ENCODE results near the gene MTUS2. TPM values are rescaled to one million over a fixed set of nuclear protein-coding genes. Genes with fewer than 3 reads are reported as not detected.

MTUS2 gene
- total RNA-seq, 2 donors from 2014 or later: 4.0 to 5.4 TPM

GRCh38 chr13:29532821-29533220 lies 712.7 kb downstream of the MTUS2 start:
- H3K9me3 ChIP-seq: no peaks in the 10 kb centered on the region
- no peak overlapping the region for H3K27ac ChIP-seq
- TF ChIP-seq POLR2A (IDR thresholded peaks at IDR 0.05): no peak
- TF ChIP-seq, protein P1, sequence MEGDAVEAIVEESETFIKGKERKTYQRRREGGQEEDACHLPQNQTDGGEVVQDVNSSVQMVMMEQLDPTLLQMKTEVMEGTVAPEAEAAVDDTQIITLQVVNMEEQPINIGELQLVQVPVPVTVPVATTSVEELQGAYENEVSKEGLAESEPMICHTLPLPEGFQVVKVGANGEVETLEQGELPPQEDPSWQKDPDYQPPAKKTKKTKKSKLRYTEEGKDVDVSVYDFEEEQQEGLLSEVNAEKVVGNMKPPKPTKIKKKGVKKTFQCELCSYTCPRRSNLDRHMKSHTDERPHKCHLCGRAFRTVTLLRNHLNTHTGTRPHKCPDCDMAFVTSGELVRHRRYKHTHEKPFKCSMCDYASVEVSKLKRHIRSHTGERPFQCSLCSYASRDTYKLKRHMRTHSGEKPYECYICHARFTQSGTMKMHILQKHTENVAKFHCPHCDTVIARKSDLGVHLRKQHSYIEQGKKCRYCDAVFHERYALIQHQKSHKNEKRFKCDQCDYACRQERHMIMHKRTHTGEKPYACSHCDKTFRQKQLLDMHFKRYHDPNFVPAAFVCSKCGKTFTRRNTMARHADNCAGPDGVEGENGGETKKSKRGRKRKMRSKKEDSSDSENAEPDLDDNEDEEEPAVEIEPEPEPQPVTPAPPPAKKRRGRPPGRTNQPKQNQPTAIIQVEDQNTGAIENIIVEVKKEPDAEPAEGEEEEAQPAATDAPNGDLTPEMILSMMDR (IDR thresholded peaks at IDR 0.05): no peak
- H3K36me3 ChIP-seq (replicated peaks in 1 of 2; ENCODE audit: insufficient read depth in 1 of 2, low read depth in 2 of 2): peaks cover 0 to 8% of the 10 kb centered on the region in 2 donors
- no peak for ATAC-seq
- no peaks in the 10 kb centered on the region for H3K27me3 ChIP-seq
- H3K4me3 ChIP-seq: no peak overlapping the region
- H3K4me1 ChIP-seq: no peaks in the 10 kb centered on the region
- intact Hi-C loops (cut with DNase I): no loop called here
- 80 to 86% methylated on average over 17 of the region's 17 CpGs for WGBS, 2 donors
- no peak for DNase-seq

GRCh38 chr13:29534083-29534482 lies 713.9 kb downstream of the MTUS2 start:
- H3K36me3 ChIP-seq (replicated peaks in 1 of 2; ENCODE audit: insufficient read depth in 1 of 2, low read depth in 2 of 2): peaks cover 0 to 6% of the 10 kb centered on the region in 2 donors
- DNase-seq: no peak
- 89 to 96% methylated on average over 4 of the region's 4 CpGs for WGBS, 2 donors
- H3K27me3 ChIP-seq: no peaks in the 10 kb centered on the region
- no peak for ATAC-seq
- no peaks in the 10 kb centered on the region for H3K4me1 ChIP-seq
- no peaks in the 10 kb centered on the region for H3K9me3 ChIP-seq
- H3K27ac ChIP-seq: no peak overlapping the region
- TF ChIP-seq, protein P1 (IDR thresholded peaks at IDR 0.05): no peak
- TF ChIP-seq POLR2A (IDR thresholded peaks at IDR 0.05): no peak
- intact Hi-C loops (cut with DNase I): no loop called here
- H3K4me3 ChIP-seq: no peak overlapping the region

- Histone ChIP-seq H3K36me3 (replicated peaks in 1 of 2; ENCODE audit: insufficient read depth in 1 of 2, low read depth in 2 of 2) (peaks cover 0 to 3% of the 10 kb centered on the region in 2 donors), H3K4me1 (peaks cover 14% of the 10 kb centered on the region), H3K9me3 (no peaks in the 10 kb centered on the region), H3K4me3 (no peak overlapping the region), H3K27me3 (no peaks in the 10 kb centered on the region), H3K27ac (no peak overlapping the region)
- ATAC-seq (no peak), DNase-seq (no peak)
- 86 to 92% methylated on average over 19 to 24 of the region's 24 CpGs for WGBS, 2 donors
- intact Hi-C loops (cut with DNase I): no loop called here
- TF ChIP-seq, protein P1 (IDR thresholded peaks at IDR 0.05): no peak
- no peak for TF ChIP-seq POLR2A (IDR thresholded peaks at IDR 0.05)
Measured at GRCh38 chr13:29535663-29536655, 715.8 kb downstream of the MTUS2 start.

DNA sequence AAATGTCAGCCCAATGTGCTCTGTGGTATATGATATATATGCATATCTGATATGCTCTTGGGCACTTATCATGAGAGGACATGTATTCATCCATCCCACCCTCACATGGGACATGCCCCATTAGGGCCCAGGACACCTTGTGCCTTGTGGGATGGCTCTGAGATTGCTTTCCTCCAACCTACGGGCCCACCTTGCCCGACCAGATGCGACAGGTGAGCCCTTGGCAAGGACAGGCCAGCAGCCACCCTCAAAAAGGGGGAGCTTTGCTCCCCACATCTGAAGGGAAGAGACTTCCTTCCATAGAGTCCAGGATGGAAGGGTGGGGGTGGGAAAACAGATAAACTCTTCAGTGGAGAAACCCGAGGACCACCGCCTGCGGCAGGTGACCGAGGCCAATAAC lies 716.7 kb downstream of the MTUS2 start:
- WGBS, 2 donors: 96% methylated on average over 7 of the region's 7 CpGs
- TF ChIP-seq, protein P1 (IDR thresholded peaks at IDR 0.05): no peak
- TF ChIP-seq POLR2A (IDR thresholded peaks at IDR 0.05): no peak
- H3K4me1 ChIP-seq: peaks cover 15% of the 10 kb centered on the region
- ATAC-seq (no peak), DNase-seq (no peak)
- no peaks in the 10 kb centered on the region for H3K27me3 ChIP-seq
- H3K4me3 ChIP-seq: no peak overlapping the region
- intact Hi-C loops (cut with DNase I): no loop called here
- no peaks in the 10 kb centered on the region for H3K9me3 ChIP-seq
- H3K27ac ChIP-seq: no peak overlapping the region
- peaks cover 0 to 3% of the 10 kb centered on the region in 2 donors for H3K36me3 ChIP-seq (replicated peaks in 1 of 2; ENCODE audit: insufficient read depth in 1 of 2, low read depth in 2 of 2)

Data from body of pancreas (tissue), 4 donors.